A549 (cell line): ENCODE data around the gene RNF175.

ENCODE experiments used
- CTCF ChIP-seq: fragments of >200 bp; sonication (Bioruptor Twin); formaldehyde crosslinking; IDR thresholded peaks from 3 replicates; pipeline ENCODE4 v1.5.1; 2016
- EP300 ChIP-seq, 2 experiments: fragments of >200 bp; sonication (Bioruptor Twin); formaldehyde crosslinking; IDR thresholded peaks; 2 replicates in 1 of 2; 3 replicates in 1 of 2; pipeline ENCODE4 v1.6.1; 2016 to 2017
- GATA3 ChIP-seq: IDR thresholded peaks from 2 replicates; pipeline ENCODE4 v1.6.1; 2012; ENCODE audit warnings: borderline replicate concordance
- HDAC2 ChIP-seq: fragments of 200-600 bp; sonication (generic); IDR thresholded peaks from 2 replicates; pipeline ENCODE4 v1.6.1; 2016
- MAX ChIP-seq: IDR thresholded peaks from 2 replicates; pipeline ENCODE4 v1.6.1; 2012
- NPAS2 ChIP-seq: fragments of 250-450 bp; sonication (Bioruptor Pico); IDR thresholded peaks from 2 replicates; pipeline ENCODE4 v1.8.0; 2022; ENCODE audit warnings: mild to moderate bottlenecking, moderate library complexity, borderline replicate concordance
- POLR2A ChIP-seq: IDR thresholded peaks from 2 replicates; pipeline ENCODE4 v1.6.1; 2012; ENCODE audit warnings: mild to moderate bottlenecking, low read length
- RFX5 ChIP-seq: fragments of 450-650 bp; IDR thresholded peaks from 2 replicates; pipeline ENCODE4 v1.7.1; 2014; ENCODE audit warnings: antibody characterized with exemption, mild to moderate bottlenecking, moderate library complexity
- TF ChIP-seq, protein P1 (sequence below): fragments of 150-350 bp; IDR thresholded peaks from 2 replicates; pipeline ENCODE4 v1.6.1; 2014; ENCODE audit warnings: low read depth, mild to moderate bottlenecking, low read length

GRCh38 chr4:153792618-153793247, 32.9 kb upstream of the RNF175 start:
- no peak for TF ChIP-seq EP300 (IDR thresholded peaks at IDR 0.05)
- TF ChIP-seq NPAS2 (CRISPR knock-in tag) = no peak
- TF ChIP-seq CTCF = no peak
- TF ChIP-seq MAX = no peak
- TF ChIP-seq GATA3 = no peak
- TF ChIP-seq, protein P1, sequence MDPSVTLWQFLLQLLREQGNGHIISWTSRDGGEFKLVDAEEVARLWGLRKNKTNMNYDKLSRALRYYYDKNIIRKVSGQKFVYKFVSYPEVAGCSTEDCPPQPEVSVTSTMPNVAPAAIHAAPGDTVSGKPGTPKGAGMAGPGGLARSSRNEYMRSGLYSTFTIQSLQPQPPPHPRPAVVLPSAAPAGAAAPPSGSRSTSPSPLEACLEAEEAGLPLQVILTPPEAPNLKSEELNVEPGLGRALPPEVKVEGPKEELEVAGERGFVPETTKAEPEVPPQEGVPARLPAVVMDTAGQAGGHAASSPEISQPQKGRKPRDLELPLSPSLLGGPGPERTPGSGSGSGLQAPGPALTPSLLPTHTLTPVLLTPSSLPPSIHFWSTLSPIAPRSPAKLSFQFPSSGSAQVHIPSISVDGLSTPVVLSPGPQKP = no peak
- no peak for TF ChIP-seq RFX5
- TF ChIP-seq POLR2A = no peak
- no peak for TF ChIP-seq HDAC2
